Calu3 (cell line): ENCODE data around the gene HSPB8. TPM values are rescaled to one million over a fixed set of nuclear protein-coding genes. Genes with fewer than 3 reads are reported as not detected.

Experiments used
- BruUV-seq: library from RNA; stranded (reverse); fragments of 400-500 nt; replicated peaks from 2 replicates; lab custom pipeline; 2021; lab: Mats Ljungman, UMichigan
- CTCF ChIA-PET: fragments of 300-600 bp; sonication (Branson Sonifier 250); formaldehyde crosslinking; loops from one replicate; lab custom pipeline; 2022; ENCODE audit warnings: antibody characterized with exemption; lab: Charles Lee
- DNase-seq: peaks from one replicate; pipeline ENCODE4 v3.0.0; 2022
- H3K27ac Mint-ChIP-seq: one replicate; pipeline ENCODE4 v1.8.0; 2022; ENCODE audit warnings: mixed read lengths; ENCODE audit not compliant: unreplicated experiment
- H3K27me3 Mint-ChIP-seq: one replicate; pipeline ENCODE4 v1.8.0; 2022; ENCODE audit warnings: mixed read lengths; ENCODE audit not compliant: unreplicated experiment
- H3K36me3 Mint-ChIP-seq: one replicate; pipeline ENCODE4 v1.8.0; 2022; ENCODE audit warnings: mild to moderate bottlenecking, moderate library complexity, mixed read lengths; ENCODE audit not compliant: insufficient read depth, unreplicated experiment
- H3K4me1 Mint-ChIP-seq: one replicate; pipeline ENCODE4 v1.8.0; 2022; ENCODE audit warnings: mild to moderate bottlenecking, low read depth, mixed read lengths; ENCODE audit not compliant: unreplicated experiment
- H3K4me3 Mint-ChIP-seq: one replicate; pipeline ENCODE4 v1.8.0; 2022; ENCODE audit warnings: mild to moderate bottlenecking, low read depth, moderate library complexity, mixed read lengths; ENCODE audit not compliant: unreplicated experiment
- H3K9me3 Mint-ChIP-seq: one replicate; pipeline ENCODE4 v1.8.0; 2022; ENCODE audit warnings: low read depth, mixed read lengths; ENCODE audit not compliant: unreplicated experiment
- CTCF ChIP-seq: fragments of 200-600 bp; IDR thresholded peaks from one replicate; pipeline ENCODE4 v1.8.0; 2022; ENCODE audit warnings: antibody characterized with exemption; ENCODE audit not compliant: unreplicated experiment
- intact Hi-C: fragments of 100-400 bp; cut with micrococcal nuclease; formaldehyde crosslinking; loops from one replicate; pipeline ENCODE4 v1.10.0; 2022; ENCODE audit not compliant: unreplicated experiment
- total RNA-seq: library from RNA; stranded (reverse); gene quantifications from 2 replicates; pipeline ENCODE4 v1.2.3, GENCODE V29; 2022

Gene HSPB8
- total RNA-seq, 1 experiment from 2014 or later = 2.0 TPM

- Mint-ChIP-seq H3K36me3 (peaks cover 10% of the 10 kb centered on the region), H3K4me3 (no peak overlapping the region), H3K27ac (no peak overlapping the region), H3K4me1 (peaks cover 39% of the 10 kb centered on the region), H3K9me3 (no peaks in the 10 kb centered on the region), H3K27me3 (no peaks in the 10 kb centered on the region)
- intact Hi-C loops = loop anchor here (5.0 kb wide), 1 partner anchor 47 kb away; no protein-coding TSS in a partner anchor
- no TSS peak for BruUV-seq
- no peak for TF ChIP-seq CTCF
- no peak for DNase-seq
- CTCF ChIA-PET = no interaction called here
These were observed 1.8 kb downstream of the HSPB8 start for GRCh38 chr12:119180380-119181040.

- no TSS peak for BruUV-seq
- Mint-ChIP-seq H3K27ac (no peak overlapping the region), H3K4me3 (no peak overlapping the region), H3K27me3 (no peaks in the 10 kb centered on the region), H3K36me3 (peaks cover 10% of the 10 kb centered on the region), H3K9me3 (no peaks in the 10 kb centered on the region), H3K4me1 (peaks cover 35% of the 10 kb centered on the region)
- CTCF ChIA-PET = no interaction called here
- intact Hi-C loops = loop anchor here (5.0 kb wide), 1 partner anchor 46 kb away; no protein-coding TSS in a partner anchor
- DNase-seq = no peak
- TF ChIP-seq CTCF = no peak
These were observed 2.5 kb downstream of the HSPB8 start for GRCh38 chr12:119181202-119181601.

- Mint-ChIP-seq H3K4me3 (no peak overlapping the region), H3K4me1 (peaks cover 28% of the 10 kb centered on the region), H3K27me3 (no peaks in the 10 kb centered on the region), H3K9me3 (no peaks in the 10 kb centered on the region), H3K36me3 (peaks cover 10% of the 10 kb centered on the region), H3K27ac (no peak overlapping the region)
- TF ChIP-seq CTCF = no peak
- no peak for DNase-seq
- BruUV-seq = no TSS peak
- intact Hi-C loops = loop anchor here (5.0 kb wide), 1 partner anchor 45 kb away; no protein-coding TSS in a partner anchor
- CTCF ChIA-PET = no interaction called here
These were observed 3.2 kb downstream of the HSPB8 start for GRCh38 chr12:119181944-119182343.

- H3K4me1 Mint-ChIP-seq = peaks cover 27% of the 10 kb centered on the region
- no peak overlapping the region for H3K27ac Mint-ChIP-seq
- intact Hi-C loops = loop anchor here (5.0 kb wide), 1 partner anchor 44 kb away; no protein-coding TSS in a partner anchor
- no peaks in the 10 kb centered on the region for H3K27me3 Mint-ChIP-seq
- CTCF ChIA-PET = no interaction called here
- BruUV-seq = no TSS peak
- TF ChIP-seq CTCF = no peak
- no peak overlapping the region for H3K4me3 Mint-ChIP-seq
- DNase-seq = no peak
- no peaks in the 10 kb centered on the region for H3K9me3 Mint-ChIP-seq
- peaks cover 10% of the 10 kb centered on the region for H3K36me3 Mint-ChIP-seq
These were observed 4.2 kb downstream of the HSPB8 start for GRCh38 chr12:119182701-119183493.
